GM04503 (cell line): Measurements from ENCODE around the gene LNPEP.

Source experiments
- DNase-seq: peaks from one replicate; pipeline ENCODE4 v3.0.0-alpha.2; 2012; ENCODE audit warnings: low read depth

The LNPEP gene

GRCh38 chr5:97000391-97000790, 64.5 kb downstream of the LNPEP start:
- DNase-seq = no peak

DNA sequence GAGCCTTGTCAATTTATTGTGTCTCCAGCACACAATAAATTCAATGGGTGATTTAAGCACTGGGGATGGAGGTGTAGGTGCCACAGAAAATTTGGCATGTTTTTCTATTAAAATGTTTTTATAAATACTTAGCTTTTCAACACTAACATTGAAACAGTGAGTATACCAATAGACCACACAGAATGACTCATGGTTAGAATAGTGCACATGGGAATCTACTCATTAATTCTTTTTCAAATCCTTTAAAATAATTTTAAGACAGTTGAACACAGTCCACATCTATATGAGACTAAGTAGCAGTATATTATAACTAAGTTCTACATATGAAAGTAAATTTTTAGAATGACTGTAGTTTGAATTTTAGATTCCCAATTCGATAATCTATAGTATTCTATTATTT, 67.1 kb downstream of the LNPEP start:
- DNase-seq = no peak

DNA sequence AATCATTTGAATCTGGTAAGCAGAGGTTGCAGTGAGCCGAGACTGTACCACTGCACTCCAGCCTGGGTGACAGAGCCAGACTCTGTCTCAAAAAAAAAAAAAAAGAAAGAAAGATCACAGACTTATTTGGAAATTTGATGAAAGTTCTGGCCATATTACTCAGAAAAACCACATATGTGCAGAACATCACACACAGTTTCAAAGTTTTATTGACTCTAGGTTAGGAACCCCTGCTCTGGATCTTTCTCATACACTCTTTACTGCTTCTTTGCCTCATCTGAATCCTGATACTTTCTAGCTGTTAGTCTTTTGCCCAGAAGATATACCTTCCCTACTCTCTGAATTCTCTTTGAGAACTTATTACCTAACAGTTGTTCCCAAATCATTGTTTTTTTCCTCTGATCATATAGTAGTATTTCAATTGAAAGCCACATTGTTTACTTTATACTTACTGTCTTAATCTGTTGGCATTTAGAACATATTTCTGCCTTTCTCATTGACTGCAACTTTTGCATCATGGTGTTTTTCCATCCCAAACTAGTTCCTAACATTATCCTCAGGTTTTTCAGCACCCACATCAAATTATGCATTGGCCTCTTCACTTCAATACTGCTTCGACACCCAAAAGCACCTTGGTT, 68.7 kb downstream of the LNPEP start:
- no peak for DNase-seq

DNA sequence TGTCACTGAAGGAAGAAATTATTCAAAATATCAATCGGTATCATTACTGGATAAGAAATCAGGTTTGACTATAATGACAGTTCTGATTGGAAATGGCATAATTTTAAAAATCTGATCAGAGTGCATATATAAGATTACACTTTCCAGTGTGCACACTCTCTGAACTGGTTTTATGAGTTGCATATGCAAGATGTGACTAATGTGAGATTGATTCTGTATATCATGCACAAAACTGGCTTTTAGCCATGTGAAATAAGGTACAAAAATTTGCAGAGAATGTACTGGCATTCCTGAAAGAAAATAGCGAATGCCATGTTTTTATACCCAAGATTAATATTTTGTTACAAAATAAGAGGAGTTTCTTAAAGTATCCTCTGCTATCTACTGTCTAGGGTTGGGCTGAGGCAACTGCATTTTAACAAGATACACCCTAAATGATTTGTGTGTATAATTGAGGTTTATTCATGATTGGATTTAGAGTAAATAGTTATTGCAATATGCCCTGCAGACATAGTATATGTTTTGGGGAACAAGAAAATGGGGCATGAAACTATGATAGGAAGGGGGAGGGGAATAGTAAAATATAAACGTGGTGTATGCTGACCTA, 70.7 kb downstream of the LNPEP start:
- no peak for DNase-seq

DNA sequence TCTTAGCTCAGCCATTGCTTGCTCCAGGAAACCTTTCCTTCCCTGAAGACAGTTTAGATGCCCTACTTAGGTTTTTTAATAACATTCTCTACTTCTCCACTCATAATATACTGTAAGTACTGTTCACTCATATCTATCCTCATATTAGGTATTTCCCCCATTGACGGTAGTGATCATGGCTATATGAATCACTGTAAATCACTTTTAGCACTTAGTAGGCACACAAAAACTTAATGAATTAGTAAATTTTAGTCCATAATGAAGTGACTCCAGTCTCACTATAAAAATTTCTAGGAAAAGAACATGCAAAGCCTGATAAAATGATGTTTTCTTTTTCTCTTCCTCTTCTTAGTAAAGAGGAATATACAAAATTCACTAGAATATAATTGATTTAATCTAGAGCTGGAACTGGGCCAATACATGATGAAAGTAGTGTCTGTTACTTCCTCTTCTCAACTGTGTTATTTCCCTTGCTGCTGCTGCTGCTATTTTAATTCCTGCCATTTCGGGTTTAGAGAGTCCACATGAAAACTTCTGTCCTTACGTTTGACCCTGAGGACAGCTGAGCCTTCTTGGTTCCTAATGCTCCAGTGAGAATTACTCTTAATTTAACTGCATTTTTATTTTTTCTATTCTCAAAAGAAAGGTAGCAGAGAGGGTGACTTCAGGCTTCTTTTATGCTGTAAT, 73.5 kb downstream of the LNPEP start:
- DNase-seq = no peak

DNA sequence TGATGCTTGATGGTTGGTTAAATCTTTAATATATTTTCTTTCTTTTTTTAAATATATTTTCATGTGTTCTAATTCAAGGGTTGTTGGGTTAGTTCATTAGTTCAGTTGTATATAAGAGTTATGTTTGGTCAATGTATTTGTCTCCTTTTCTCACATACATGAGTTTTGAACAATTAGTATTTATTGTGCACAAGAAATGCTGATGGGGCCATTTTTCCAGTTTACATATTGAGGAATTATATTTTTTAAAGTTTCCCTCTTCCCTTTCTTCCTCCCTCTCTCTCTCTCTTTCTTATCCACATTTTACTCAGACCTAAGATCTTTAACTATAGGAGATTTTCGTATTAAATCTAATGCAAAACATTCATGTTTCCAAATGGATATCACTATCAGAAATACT, 74.0 kb downstream of the LNPEP start:
- DNase-seq = no peak

DNA sequence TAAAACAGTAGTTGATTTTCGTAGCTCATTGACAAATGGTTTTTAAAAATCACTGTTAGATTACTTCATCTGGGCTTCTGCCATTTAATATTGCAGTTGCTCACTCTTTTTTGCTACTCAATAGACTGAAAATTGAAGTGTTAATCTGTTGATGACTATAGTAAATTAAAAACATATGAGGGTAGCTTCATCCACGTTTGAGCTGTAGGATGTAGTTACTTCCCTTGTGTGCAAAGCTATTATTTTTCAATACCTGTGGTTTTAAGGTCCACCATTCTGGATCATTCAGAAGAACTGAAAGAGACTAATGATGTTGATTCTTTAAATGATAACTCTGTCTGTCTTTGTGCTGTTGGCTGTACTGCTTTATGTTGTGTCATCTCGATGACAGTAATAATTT, 74.7 kb downstream of the LNPEP start:
- DNase-seq = no peak

- DNase-seq = no peak
These were observed 75.7 kb downstream of the LNPEP start for GRCh38 chr5:97011567-97011966.

- no peak for DNase-seq
These were observed 83.7 kb downstream of the LNPEP start for GRCh38 chr5:97019435-97020117.

DNA sequence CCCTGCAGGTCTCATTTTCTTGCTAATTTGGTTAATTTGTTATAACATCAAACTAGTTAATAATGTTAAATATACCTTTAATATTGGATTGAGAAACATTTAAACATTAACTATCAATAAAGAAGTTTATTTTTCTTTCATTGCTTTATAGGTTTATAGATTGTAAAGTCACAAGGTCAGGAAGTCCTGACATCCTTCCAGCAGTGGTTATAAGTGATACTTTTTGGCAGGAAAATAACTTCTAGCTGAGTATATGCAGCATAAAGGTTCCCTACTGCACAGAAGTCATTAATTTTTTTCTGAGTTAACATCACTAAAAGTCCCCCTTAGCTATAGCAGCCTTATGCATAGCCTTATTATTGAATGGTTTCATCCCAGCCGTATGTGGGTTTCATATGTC, 85.5 kb downstream of the LNPEP start:
- DNase-seq = no peak

GRCh38 chr5:97022898-97023297, 87.0 kb downstream of the LNPEP start:
- DNase-seq = no peak

DNA sequence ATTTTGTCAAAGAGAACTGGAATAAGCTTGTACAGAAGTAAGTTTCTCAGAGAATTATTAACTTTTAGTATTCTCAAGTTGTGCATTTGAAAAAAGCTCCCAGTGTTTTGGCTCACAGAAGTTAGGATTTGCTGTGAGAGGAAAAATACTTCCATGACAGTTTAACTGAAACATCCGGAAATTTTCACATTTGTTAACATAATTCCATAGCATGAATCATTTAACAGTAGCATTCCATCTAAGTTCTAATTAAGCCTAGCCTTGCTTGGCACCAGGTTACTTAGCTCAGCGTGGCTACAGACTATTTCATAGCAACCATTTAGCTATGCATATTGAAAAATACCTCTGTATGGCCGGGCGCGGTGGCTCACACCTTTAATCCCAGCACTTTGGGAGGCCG, 90.8 kb downstream of the LNPEP start:
- no peak for DNase-seq

GRCh38 chr5:97037819-97038218, 101.9 kb downstream of the LNPEP start:
- DNase-seq = no peak

DNA sequence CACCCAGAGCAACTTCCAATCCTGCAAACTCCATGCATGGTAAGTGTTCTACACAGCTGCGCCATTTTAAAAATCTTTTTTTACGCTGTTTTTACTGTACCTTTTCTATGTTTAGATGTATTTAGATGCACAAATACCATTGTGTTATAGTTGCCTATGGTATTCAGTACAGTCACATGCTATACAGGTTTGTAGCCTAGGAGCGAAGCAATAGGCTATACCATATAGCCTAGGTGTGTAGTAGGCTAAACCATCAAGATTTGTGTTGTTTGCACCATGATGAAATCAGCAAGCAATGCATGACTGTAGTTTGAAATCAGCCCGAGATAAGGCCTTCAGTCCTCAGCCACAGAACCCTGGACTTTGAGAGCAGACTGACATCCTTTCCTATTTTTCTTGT, 105.4 kb downstream of the LNPEP start:
- DNase-seq = no peak

- no peak for DNase-seq
These were observed 107.1 kb downstream of the LNPEP start for GRCh38 chr5:97042996-97043395.

GRCh38 chr5:97043511-97043910, 107.6 kb downstream of the LNPEP start:
- DNase-seq = no peak

GRCh38 chr5:97044052-97044451, 108.2 kb downstream of the LNPEP start:
- DNase-seq = no peak

GRCh38 chr5:97046270-97046982, 110.5 kb downstream of the LNPEP start:
- DNase-seq = peak; percentile 18

GRCh38 chr5:97047076-97047475, 111.2 kb downstream of the LNPEP start:
- no peak for DNase-seq

DNA sequence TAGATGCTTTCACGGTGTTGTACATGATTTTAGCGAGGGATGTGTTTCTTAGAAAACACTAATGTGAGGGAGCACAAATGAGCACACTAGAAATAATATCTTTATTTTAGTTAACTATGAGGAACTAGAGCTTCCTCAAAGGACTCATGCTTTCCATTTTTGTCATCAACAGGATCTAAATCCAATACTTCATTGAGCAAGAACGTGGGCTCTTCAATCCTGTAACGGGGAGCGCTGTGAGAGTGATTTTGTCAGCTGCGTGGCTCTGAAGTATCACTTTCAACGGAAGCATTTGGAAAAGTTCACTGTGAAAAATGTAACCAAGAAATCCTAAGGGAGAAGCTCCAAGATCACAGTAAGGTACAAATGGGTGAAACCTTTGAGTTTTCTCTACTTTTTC, 113.3 kb downstream of the LNPEP start:
- no peak for DNase-seq

- no peak for DNase-seq
These were observed 120.4 kb downstream of the LNPEP start for GRCh38 chr5:97056263-97056662.

- no peak for DNase-seq
These were observed 126.2 kb downstream of the LNPEP start for GRCh38 chr5:97062046-97062445.
